ENCODE results near the gene APOBEC3B.

DNA sequence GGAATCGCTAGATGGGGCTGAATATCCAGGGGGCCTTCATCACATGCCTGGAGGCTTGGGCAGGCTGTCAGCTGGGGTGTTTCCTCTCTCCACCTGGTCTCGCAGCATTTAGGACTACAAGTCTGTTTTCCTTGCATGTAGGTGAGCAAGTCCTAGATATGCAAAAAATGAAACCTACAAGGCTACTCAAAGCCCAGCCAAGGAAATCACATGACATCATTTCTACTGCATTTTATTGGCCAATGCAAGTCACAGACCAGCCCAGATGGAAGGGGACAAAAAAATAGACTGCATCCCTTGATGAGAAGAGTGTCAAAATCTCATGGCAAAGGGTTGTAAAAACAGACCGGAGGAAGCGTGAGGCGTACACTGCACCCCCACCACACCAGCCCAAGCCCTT is 9.6 kb upstream of the APOBEC3B start:
- TF ChIP-seq, protein P1, sequence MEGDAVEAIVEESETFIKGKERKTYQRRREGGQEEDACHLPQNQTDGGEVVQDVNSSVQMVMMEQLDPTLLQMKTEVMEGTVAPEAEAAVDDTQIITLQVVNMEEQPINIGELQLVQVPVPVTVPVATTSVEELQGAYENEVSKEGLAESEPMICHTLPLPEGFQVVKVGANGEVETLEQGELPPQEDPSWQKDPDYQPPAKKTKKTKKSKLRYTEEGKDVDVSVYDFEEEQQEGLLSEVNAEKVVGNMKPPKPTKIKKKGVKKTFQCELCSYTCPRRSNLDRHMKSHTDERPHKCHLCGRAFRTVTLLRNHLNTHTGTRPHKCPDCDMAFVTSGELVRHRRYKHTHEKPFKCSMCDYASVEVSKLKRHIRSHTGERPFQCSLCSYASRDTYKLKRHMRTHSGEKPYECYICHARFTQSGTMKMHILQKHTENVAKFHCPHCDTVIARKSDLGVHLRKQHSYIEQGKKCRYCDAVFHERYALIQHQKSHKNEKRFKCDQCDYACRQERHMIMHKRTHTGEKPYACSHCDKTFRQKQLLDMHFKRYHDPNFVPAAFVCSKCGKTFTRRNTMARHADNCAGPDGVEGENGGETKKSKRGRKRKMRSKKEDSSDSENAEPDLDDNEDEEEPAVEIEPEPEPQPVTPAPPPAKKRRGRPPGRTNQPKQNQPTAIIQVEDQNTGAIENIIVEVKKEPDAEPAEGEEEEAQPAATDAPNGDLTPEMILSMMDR (conservative IDR thresholded peaks at IDR 0.05; ENCODE audit: low read depth, low read length): no peak
- TF ChIP-seq EZH2phosphoT487 (IDR thresholded peaks at IDR 0.05; ENCODE audit: borderline replicate concordance, low read length): no peak

Measured in PC-3 (cell line).